ENCODE measurements around the gene GUK1.

- TF ChIP-seq CTCF (IDR thresholded peaks at IDR 0.05; ENCODE audit: insufficient read depth, low read length) (no peak), POLR2AphosphoS5 (IDR thresholded peaks at IDR 0.05; ENCODE audit: low read depth) (no peak), SPI1 (IDR thresholded peaks at IDR 0.05; ENCODE audit: borderline replicate concordance, low read depth) (no peak), REST (IDR thresholded peaks at IDR 0.05; ENCODE audit: insufficient replicate concordance, low read depth) (no peak)
These were observed 57.6 kb downstream of the GUK1 start for GRCh38 chr1:228197555-228198147.

All from HL-60 (cell line).